Measurements from ENCODE around the gene OR5H6.

GRCh38 chr3:98246142-98246541 lies 17.9 kb upstream of the OR5H6 start:
- TF ChIP-seq CTCF (IDR thresholded peaks at IDR 0.05) (no peak), POLR2A (IDR thresholded peaks at IDR 0.05) (no peak)

Data from breast epithelium (tissue), 3 donors.